ENCODE data around the gene LINC01488. TPM values are rescaled to one million over a fixed set of nuclear protein-coding genes. Genes with fewer than 3 reads are reported as not detected.
A peak's percentile ranks its signal among the peaks of the same experiment; 100 is the strongest.

Gene LINC01488
- polyA plus RNA-seq, 1 experiment, result not detected

DNA sequence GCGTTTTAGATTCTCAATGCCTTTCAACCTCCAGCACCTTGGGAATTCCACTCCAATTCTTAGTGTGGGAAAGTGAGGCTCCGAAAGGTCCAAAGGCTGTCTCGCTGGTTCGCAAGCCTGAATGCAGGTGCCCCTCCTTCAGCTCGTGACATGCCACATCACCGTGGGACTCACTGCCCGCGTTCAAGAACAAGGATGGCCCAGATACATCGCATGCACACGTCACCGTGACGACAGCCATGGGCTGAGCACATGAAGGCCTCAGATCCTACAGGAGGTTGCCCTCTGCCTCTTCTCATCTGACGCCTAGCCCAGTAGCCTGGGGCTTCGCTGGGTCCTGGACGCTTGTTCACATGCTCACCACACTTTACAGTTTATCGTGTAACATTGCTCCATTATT, 4.4 kb upstream of the LINC01488 start:
- Histone ChIP-seq H3K9me3 (ENCODE audit: control insufficient read depth, insufficient read depth, low read length) (peaks cover 19% of the 10 kb centered on the region), H3K27ac (ENCODE audit: low read depth, low read length) (no peak overlapping the region), H3K27me3 (ENCODE audit: control insufficient read depth, insufficient read depth, low read length) (no peaks in the 10 kb centered on the region), H3K4me3 (ENCODE audit: low read depth, low read length) (no peak overlapping the region)
- ChIA-PET CTCF (no interaction called here), POLR2A (no interaction called here)
- TF ChIP-seq, protein P1, sequence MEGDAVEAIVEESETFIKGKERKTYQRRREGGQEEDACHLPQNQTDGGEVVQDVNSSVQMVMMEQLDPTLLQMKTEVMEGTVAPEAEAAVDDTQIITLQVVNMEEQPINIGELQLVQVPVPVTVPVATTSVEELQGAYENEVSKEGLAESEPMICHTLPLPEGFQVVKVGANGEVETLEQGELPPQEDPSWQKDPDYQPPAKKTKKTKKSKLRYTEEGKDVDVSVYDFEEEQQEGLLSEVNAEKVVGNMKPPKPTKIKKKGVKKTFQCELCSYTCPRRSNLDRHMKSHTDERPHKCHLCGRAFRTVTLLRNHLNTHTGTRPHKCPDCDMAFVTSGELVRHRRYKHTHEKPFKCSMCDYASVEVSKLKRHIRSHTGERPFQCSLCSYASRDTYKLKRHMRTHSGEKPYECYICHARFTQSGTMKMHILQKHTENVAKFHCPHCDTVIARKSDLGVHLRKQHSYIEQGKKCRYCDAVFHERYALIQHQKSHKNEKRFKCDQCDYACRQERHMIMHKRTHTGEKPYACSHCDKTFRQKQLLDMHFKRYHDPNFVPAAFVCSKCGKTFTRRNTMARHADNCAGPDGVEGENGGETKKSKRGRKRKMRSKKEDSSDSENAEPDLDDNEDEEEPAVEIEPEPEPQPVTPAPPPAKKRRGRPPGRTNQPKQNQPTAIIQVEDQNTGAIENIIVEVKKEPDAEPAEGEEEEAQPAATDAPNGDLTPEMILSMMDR (IDR thresholded peaks at IDR 0.05; ENCODE audit: low read depth, low read length), result no peak
- no peak for DNase-seq (ENCODE audit: low read depth, low spot score)

DNA sequence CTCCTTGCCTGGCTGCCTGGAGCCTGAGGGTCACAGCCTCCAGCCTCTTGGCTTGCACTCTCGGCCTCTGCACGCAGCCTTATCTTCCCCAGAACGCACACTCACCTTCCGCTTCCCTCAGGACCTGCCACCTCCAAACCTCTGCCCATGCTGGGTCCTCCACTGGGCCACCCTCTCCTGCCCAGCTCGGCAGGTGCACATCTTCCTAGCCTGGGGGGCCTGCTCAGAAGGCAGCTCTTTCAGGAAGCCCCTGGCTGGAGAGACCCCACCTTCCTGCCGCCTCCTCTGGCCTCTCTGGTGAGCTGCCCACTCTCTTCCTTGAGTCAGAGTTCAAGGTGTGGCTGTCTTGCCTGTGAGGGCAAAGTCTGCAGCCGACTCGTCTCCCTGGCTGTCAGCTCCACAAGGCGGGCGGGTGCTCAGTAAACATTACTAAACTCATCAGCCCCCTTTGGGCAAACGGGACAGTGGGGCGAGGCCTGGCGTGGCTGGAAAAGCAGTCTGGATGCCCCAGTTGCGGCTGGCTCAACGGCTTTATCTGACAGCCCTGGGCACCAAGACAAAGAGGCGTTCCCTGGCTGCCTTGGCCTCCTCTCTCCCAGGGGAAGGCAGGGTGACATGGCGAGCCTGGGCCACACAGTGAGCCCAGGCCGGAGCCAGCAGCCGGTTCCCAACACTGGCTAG, 1.7 kb upstream of the LINC01488 start:
- ChIA-PET POLR2A (no interaction called here), CTCF (no interaction called here)
- Histone ChIP-seq H3K9me3 (ENCODE audit: control insufficient read depth, insufficient read depth, low read length) (no peaks in the 10 kb centered on the region; the same call in none of the 2 replicates), H3K4me3 (ENCODE audit: low read depth, low read length) (no peak overlapping the region), H3K27me3 (ENCODE audit: control insufficient read depth, insufficient read depth, low read length) (no peaks in the 10 kb centered on the region), H3K27ac (ENCODE audit: low read depth, low read length) (no peak overlapping the region)
- no peak for DNase-seq (ENCODE audit: low read depth, low spot score)
- TF ChIP-seq, protein P1 (IDR thresholded peaks at IDR 0.05; ENCODE audit: low read depth, low read length), result no peak

DNA sequence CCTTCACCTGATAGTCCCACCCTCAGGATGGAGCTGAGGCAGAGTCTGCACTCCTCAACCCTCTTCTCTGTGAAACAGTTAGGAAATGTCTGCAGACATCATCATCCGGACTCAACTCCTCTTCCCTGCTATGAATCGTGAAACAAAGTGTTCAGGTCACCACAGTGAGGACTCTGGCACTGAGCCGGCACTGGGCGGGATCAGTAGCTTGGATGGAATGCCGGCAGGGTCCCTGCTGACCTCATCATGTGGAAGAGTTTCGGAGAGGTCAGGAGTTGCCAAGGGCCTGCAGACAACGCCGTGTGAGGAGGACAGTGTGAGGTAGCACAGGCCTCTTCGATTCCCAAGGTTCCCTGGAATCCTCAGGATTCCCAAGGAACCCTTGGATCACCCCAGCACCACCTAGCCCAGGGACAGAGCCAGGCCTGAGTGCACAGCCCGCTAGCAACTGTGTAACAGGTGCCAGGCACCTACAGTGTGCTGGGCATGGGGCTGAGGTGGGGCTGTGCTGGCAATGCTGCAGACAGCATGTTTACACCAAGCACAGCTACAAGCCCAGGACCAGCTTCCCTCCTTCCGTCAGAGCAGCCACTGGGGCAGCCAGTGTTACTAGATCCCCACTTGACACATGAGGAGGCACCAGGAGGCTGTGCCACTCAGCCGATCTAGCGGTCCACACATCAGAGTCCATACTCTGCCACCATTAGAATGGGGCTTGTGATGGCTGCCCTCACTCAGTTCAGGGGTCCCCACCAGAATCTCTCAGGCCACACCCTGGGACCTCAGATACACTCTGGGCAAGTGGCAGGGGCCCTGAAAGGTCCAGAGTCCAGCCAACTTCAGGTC, 693 bp upstream of the LINC01488 start:
- no peak overlapping the region for H3K4me3 ChIP-seq (ENCODE audit: low read depth, low read length)
- POLR2A ChIA-PET, result no interaction called here
- no peak overlapping the region for H3K27ac ChIP-seq (ENCODE audit: low read depth, low read length)
- TF ChIP-seq, protein P1 (IDR thresholded peaks at IDR 0.05; ENCODE audit: low read depth, low read length), result no peak
- H3K9me3 ChIP-seq (ENCODE audit: control insufficient read depth, insufficient read depth, low read length), result no peaks in the 10 kb centered on the region; the same call in 1 of the 2 replicates
- DNase-seq (ENCODE audit: low read depth, low spot score), result no peak
- no peaks in the 10 kb centered on the region for H3K27me3 ChIP-seq (ENCODE audit: control insufficient read depth, insufficient read depth, low read length)
- CTCF ChIA-PET, result no interaction called here

DNA sequence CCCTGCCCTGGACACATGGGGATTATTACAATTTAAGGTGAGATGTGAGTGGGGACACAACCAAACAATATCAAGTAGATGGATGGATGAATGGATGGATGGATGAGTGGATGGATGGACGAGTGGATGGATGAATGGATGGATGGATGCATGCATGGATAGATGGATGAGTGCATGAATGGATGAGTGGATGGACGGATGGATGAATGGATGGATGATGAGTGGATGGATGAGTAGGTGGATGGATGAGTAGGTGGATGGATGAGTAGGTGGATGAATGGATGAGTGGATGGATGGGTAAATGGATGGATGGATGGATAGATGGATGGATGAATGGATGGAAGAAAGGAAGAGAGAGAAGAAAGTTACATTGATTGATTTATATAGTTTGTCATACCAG, 859 bp downstream of the LINC01488 start:
- CTCF ChIA-PET, result no interaction called here
- Histone ChIP-seq H3K27me3 (ENCODE audit: control insufficient read depth, insufficient read depth, low read length) (no peaks in the 10 kb centered on the region), H3K9me3 (ENCODE audit: control insufficient read depth, insufficient read depth, low read length) (no peaks in the 10 kb centered on the region; the same call in none of the 2 replicates), H3K4me3 (ENCODE audit: low read depth, low read length) (no peak overlapping the region), H3K27ac (ENCODE audit: low read depth, low read length) (no peak overlapping the region)
- no peak for DNase-seq (ENCODE audit: low read depth, low spot score)
- POLR2A ChIA-PET, result no interaction called here
- TF ChIP-seq, protein P1 (IDR thresholded peaks at IDR 0.05; ENCODE audit: low read depth, low read length), result no peak

DNA sequence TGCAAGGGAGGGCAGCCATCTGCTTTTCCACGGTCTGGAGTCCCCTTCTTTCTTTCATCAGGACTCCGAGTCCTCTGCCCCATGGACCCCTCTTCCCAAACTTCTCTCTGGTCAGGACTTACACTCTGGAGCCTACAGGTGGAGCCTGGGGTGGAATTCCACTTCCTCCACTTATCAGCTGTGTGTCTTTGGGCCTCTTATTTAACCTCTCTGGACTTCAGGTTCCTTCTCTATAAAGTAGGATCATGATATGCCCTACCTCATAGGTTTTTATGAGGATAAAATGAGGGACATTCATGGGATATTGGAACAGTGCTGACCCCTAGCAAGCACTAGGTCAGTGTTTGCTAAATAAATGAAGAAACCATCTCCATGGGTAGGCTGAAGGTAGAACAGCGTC, 1.7 kb downstream of the LINC01488 start:
- Histone ChIP-seq H3K27ac (ENCODE audit: low read depth, low read length) (no peak overlapping the region), H3K4me3 (ENCODE audit: low read depth, low read length) (no peak overlapping the region), H3K9me3 (ENCODE audit: control insufficient read depth, insufficient read depth, low read length) (no peaks in the 10 kb centered on the region; the same call in none of the 2 replicates), H3K27me3 (ENCODE audit: control insufficient read depth, insufficient read depth, low read length) (no peaks in the 10 kb centered on the region)
- ChIA-PET CTCF (no interaction called here), POLR2A (no interaction called here)
- TF ChIP-seq, protein P1 (IDR thresholded peaks at IDR 0.05; ENCODE audit: low read depth, low read length), result 0 out of 2 replicates have a peak, but pooled peaks have one; percentile 3
- DNase-seq (ENCODE audit: low read depth, low spot score), result no peak

Measured in AG04450 (cell line).